HG03064 (cell line): ENCODE data around the gene PRPF40A.
A peak's percentile ranks its signal among the peaks of the same experiment; 100 is the strongest.

ENCODE experiments used
- ATAC-seq: cut with Tn5 transposase; IDR thresholded peaks from one replicate; pipeline ENCODE4 v1.9.1; 2021; ENCODE audit warnings: low read depth; ENCODE audit not compliant: unreplicated experiment

The PRPF40A gene

DNA sequence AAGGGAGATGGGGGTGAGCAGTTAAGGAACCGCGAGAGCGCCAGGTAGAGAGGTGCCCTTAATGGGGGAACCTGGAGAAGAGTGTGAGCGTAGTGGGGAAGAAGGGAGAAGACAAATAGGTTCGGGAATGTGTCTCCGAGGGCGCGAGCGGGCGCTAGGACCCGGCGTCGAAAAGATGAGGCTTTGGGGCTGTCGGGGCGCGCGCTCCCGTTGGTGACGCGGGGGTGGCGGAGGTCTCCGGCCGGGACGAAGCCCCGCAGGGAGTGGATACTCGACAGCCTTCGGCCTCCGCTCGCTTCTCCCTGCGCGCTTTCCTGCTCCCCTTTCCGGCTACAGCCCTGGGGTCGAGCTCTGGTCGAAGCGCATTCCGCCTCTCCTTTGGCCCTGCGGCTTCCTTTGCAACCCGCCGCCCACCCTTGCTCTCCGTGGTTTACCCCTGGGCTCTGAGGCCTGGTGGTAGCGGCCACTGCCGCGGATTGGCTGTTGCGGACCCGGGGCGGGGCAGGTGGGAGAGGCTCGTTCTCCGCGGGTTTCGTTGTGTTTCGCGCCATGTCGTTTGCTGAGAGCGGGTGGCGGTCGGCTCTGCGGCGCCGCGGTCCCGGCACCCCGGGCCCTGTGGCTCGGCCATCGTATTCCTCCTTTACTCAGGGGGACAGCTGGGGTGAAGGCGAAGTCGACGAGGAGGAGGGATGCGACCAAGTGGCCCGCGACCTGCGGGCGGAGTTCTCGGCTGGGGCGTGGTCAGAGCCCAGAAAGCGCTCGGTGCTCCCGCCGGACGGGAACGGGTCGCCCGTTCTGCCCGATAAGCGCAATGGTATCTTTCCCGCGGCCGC lies 1.0 kb upstream of the PRPF40A start, which contains the start of gene ARL6IP6:
Gene ARL6IP6 (plus strand): TSS at position 545 of the 833 bp plus-strand sequence. CDS start 5 bp downstream, at position 550.
- peak; percentile 70 for ATAC-seq

DNA sequence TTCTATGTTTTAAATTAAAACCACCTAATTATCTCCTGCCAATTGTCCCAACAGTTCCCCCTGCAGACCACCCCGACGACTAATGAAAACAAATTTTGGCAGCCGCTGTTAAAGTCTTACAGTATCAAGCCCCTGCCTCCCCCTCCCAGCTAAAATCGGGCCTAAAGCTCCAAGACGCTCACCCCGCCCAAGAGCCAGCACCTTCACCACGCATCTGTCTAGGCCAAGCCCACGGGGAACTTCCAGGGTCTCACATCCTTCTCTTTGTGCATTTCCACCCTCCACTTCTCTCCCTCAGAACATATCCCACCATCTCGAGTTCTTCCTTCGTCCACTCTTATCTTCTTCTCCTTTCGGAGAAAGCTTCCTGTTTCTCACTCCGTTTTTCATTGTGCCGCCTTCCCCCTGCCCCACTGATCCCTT lies 445 bp downstream of the PRPF40A start:
- no peak for ATAC-seq

DNA sequence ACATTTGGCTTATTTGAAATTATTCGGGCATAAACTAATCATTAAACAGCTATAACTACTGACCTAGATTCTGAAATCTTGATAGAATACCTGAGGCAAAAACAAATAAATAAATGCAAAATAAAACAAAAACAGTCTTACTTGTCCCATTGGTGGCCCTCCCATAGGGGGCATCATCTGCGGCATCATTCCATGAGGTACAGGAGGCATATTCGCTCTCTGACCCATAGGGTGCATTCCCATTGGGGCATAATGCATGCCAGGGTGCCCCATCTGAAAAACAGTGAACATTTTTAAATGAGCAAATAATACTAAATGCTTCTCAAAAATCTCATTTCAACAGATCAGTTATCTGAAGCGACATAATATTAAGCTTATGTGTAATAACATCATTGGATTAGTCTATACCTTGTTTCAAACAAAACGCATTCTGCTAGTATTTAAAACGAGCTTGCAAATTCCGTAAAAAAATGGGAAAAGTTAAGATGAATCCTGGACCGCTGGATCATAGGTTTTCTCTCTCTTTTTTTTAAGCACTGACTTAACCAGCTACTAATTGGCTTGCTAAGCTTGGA lies 1.3 kb downstream of the PRPF40A start:
- ATAC-seq: no peak

DNA sequence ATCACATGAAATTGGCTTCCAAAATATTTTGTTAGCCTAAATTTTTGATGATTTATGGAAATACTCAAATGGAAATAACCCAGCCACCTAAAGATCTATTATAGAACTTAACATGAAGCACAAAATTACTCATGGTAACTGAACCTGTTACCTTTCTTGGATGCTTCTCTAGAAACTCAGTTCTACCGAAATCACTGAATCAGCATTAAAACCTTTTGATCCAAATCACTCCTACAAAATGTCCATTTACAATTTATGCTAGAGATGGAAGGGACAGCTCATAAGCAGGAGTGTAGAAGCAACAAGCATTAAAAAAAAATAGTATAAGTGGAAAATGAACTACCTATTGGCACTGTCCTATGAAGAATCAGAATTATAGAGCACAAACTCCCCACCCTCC lies 2.1 kb downstream of the PRPF40A start:
- ATAC-seq: no peak

DNA sequence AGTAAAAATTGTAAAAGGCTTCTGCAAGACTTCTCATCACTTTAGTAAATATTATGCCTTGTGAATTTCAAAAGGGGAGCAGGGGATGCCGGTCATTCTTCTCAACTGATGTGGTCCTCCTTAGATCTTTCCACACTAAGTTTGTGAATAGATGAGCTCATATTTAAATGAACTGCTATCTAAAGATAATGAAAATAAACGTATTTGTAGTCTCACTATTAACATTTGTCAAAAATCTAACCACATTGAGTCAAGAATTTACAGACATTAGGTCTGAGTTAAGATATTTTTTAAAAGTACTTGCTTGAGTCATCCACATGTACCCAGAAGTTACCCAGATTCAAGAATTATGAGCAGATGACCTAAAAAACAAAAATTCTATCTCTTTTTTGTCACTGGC lies 6.5 kb downstream of the PRPF40A start:
- no peak for ATAC-seq

DNA sequence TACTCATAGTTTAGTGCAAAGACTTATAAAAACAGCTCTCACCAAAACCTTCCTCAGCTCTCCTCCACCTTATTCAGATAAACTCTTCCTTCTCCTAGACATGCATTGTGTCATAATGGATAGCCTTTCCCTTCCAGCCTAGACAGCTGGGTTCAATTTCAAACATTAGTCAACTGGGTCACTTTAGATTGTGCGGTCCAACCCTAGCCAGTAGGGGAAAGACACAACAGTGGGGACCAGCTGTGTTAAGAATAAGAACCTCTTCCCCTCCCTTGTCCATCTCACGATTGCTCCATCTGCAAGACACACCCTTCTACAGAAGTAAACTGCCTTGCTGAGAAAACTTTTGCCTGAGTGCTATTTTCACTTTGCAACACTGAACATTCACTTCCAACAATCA lies 8.5 kb downstream of the PRPF40A start:
- ATAC-seq: no peak

DNA sequence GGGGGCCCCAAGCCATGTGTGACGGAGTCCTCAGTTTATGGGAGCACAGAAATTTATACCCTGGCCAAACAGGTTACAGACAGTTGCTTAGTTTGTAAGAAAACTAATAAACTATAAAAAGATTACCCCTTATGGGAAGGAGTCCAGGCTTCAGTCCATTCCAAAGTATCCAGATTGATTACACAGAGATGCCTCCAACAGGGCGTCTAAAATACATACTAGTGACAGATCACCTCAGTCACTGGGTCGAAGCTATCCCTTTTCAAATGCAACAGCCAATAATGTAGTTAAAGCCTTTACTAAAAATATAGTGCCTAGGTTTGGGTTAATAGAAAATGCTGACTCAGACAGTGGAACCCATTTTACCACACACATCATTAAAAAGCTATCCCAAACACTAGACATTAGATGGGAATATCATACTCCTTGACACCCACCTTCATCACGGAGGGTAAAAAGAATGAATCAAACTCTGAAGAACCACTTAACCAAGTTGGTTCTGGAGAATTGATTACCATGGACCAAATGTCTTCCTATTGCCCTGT lies 10.7 kb downstream of the PRPF40A start:
- no peak for ATAC-seq

DNA sequence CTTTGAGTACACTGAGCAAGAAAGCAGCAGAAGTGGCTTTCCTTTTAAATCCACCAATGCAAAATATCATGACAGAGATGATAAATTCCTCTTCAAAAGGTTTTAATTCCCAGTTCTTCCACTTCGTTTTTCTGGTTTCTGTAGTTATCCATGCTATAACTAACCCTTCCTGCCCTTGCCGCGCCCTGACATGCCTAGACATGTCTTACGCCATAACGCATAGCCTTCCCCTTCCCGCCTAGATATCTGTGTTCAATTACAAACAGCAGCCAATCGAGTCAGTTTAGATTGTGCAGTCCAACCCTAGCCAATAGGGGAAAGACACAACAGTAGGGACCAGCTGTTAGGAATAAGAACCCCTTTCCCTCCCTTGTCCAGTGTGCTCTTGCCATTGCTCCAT lies 16.1 kb downstream of the PRPF40A start:
- ATAC-seq: no peak

DNA sequence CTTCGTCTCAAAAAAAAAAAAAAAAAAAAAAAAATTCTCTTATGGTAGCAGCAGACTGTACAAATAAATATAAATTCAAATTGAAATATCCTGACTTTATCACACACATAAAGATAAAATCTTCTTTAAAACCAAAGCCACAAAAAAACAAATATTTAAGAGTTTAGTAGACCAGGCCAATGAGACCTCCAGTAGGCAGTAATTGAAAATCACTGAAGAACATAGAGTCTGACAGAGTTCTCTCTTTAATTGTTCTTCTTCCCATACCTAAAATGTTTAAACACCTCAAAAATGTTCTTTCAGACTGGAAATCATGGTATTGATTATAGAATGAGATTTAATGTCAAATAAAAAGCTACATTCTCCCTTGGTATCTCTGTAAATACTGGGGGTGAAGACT lies 20.8 kb downstream of the PRPF40A start:
- ATAC-seq: no peak

DNA sequence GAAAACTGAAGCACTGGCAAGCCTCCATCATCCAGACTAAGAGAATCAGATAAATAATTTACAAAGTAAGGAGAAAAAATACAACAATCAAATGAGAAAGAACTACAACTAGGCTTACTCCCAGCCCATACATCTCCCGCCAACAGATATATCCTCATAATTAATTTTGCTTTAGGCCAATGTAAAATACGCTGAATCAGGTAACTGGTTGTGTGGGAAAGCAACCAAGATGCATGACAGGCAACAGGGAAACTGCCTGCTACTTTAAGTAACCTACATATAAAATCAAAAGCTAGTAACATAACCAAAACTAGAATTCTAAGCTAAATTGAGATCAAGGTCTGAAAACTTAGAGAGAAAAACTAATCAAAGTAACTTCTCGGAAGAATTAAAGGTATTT lies 21.5 kb downstream of the PRPF40A start:
- ATAC-seq: no peak

DNA sequence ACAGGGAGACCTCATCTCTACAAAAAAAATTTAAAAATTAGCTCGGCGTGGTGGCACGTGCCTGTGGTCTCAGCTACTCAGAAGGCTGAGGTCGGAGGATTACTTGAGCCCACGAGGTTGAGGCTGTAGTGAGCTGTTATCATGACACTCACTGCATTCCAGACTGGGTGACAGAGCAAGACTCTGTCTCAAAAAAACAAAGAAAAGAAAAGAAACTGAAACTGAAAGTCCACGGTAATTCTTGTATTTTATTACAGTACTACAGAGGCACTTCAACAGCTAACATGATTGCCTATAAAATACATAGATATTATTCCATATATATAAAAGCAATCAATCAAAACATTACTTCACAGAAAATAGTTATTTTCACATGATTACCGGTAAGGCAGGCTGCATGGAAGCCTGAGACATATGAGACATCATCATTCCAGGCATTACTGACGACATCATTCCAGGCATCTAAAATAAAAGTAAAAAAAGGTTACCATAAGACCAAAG lies 23.1 kb downstream of the PRPF40A start:
- no peak for ATAC-seq

DNA sequence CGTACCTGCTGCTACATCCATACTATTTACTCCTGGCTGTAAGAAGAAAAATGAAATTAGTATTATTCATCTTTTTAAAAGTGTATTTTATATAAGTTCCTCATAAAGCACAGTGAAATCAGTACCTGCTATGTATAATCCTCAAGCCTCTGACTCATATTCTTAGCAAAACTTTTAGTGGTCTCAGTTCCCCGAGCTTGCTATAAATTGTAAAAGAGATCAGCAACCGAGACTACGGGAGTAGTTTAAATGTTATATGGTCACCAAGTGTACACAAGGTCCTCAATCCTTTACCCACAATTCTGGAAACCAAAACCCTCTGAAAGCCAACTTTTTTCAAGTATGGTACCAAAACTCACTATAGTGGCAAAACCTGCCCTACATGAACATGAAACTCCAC lies 24.2 kb downstream of the PRPF40A start:
- ATAC-seq: peak; percentile 86

DNA sequence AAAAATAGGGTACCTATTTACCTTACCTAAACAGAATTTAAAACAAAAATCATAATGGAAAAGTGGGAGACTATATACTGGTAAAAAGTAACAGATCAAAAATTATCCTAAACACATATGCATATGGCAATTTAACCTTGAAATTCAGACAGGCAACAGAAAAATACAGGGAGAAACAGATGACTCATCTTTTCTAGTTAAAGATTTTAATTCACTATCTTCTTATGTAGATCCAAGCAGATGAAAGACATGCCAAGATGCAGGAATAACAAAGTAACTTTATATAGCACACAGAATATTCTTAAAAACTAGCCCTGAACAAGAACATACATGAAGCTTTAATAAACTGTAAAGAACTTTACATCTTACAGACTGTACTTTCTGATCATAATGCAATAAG lies 30.9 kb downstream of the PRPF40A start:
- ATAC-seq: no peak

DNA sequence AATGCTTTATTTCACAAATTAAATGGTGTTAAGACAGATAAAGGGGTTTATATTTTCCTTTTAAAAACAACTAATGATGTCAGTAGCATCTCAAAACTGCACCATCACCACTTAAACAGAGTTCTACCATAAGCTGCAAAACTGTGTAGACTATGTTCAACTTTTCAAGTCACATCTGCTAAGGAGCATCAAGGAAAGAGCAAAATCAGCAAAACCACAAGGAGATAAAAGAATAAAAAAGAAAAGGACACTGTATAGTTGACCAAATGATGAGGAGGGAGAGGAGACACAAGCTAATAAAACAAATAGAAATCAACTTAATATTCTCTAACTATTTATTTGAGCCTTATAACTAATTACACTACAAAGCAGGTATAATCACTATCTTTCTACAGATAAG lies 33.9 kb downstream of the PRPF40A start:
- ATAC-seq: no peak

DNA sequence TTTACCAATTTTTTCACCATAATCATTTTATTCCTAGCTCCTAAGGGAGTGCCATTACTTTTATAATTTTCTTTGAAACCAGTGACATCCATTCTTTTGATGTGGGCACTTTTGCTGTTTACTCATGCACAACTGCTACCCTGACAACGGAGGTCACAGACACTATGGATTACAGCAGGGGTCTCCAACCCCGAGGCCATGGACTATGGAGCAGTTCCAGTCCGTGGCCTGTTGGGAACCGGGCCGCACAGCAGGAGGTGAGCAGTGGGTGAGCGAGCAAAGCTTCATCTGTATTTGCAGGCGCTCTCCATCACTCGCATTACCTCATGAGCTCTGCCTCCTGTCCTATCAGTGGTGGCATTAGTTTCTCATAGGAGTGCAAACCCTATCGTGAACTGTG lies 34.6 kb downstream of the PRPF40A start:
- no peak for ATAC-seq

DNA sequence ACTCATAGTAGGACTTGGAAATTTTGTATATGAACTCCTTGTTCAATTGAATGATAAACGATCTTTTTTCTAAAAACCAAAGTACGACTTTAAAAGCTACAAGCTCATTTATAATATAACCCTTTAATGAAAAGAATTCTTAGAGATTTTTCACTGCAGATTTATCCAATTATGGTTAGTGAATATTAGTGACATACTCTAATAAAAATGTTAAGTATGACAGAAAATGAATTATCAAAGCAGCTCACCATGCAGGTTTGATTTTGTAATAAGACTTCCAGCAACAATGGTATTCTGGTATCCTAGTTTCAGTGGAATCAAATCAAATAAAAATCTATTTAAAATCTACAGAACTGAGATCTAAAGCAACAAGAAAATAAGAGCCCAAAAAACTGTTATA lies 38.5 kb downstream of the PRPF40A start:
- no peak for ATAC-seq

DNA sequence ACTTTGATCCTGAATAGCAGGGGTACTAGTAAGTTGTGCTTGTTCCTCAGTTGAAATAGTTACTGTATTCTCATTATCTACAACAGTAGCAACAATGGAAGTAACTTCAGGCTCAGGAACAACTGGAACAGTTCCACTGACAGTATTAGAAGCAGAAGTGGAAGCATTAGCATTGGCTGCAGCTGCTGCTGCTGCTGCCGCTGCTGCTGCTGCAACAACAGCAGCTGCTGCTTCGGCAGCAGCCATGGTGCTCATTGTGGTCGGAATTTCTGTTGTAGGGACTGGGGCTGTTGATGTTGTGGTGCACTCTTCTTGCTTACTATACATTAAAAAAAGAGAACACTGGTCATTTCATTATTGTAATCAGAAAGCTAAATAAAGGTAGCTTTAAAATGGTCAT lies 40.8 kb downstream of the PRPF40A start:
- ATAC-seq: no peak

DNA sequence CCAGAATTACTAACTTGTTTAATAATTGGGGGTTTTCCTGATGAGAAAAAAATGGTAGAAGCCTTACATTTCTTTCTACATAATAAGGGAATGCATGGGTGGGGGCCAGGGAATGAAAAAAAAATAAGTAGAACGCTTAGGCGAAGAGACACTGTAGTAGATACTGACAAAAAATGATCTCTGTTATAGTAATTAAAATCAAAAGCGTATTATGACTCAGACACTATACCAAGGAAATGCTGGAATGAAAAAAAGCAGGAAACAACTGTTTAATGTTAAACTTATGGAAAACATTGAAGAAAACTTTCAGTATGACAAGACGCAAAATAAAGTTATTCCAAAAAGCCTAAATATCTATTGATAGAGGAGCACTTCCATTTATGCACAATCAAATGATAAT lies 42.9 kb downstream of the PRPF40A start:
- no peak for ATAC-seq

DNA sequence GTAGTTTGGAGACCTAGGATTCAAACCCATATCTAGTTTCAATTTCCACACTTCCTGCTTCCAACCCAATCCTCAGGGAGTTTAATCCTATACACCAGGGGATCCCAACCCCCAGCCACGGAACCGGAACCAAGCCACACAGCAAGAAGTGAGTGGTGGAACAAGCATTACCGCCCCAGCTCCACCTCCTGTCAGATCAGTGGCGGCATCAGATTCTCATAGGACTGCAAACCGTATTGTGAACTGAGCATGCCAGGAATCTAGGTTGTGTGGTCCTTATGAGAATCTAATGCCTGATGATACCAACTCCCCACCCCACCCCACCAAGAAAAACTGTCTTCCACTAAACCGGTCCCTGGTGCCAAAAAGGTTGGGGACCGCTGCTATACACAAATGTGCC lies 52.5 kb downstream of the PRPF40A start:
- ATAC-seq: no peak

DNA sequence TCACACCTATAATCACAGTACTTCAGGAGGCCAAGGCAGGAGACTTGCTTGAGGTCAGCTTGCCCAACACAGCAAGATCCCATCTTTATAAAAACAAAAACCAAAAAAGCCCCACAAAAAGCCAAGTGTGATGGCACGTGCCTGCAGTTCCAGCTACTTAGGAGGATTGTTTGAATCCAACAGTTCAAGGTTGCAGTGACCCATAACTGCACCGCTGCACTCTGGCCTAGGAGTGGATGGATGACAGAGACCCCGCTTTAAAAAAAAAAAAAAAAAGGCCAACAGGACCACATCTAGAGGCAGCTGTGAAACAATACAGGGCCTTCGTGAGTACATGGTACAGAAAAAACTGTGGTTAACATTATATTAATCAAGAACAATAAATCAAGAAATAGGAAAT lies 56.2 kb downstream of the PRPF40A start:
- no peak for ATAC-seq

DNA sequence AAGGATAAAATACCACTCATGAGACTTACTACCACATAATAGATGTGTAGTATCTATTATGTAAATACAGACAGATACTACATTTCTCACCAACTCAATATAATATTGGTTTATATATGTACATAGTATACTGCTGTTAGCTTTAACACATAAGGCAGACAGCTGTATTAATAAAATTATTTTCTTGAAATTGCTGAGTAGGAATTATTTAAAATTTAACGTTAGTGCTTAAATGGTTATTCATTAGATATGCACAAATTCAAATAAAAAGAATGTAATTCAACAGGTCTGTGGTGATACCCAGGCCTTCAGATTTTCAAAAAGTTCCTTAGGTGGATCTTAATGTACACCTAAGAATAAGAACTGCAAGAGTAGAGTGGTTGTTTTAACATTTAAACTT lies 59.0 kb downstream of the PRPF40A start:
- ATAC-seq: no peak

DNA sequence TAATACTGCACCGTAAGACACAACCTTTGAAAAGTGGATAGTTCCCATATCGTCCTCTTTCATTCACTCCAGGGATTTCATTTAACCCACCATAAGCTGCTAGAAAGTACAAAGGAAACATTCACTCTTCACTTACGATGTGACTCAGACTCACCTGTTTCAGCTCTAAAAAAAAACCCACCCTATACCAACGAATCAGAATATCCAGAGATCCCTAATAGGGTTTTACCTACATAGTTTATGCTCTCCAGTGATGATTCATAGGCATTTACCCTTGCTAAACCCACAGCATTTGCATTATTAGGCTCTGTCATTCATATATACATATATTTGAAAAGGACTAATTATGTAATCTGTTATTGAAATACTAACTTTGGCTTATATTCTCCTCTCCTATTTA lies 60.2 kb downstream of the PRPF40A start:
- ATAC-seq: no peak
